HCT116 (cell line): ENCODE measurements around the gene SDK1. TPM values are rescaled to one million over a fixed set of nuclear protein-coding genes. Genes with fewer than 3 reads are reported as not detected.

Experiments used
- ATAC-seq: fragments of 200-7000 bp; cut with Tn5 transposase; 2 replicates; pipeline ENCODE4 v1.9.1; 2020; ENCODE audit warnings: mild to moderate bottlenecking, moderate library complexity
- BruUV-seq: library from RNA; stranded (reverse); fragments of 400-500 nt; replicated peaks from 2 replicates; lab custom pipeline; 2021; lab: Mats Ljungman, UMichigan
- CTCF ChIA-PET: fragments of 300-600 bp; sonication (Branson Sonifier 250); formaldehyde crosslinking; loops from one replicate; lab custom pipeline; 2021; ENCODE audit warnings: antibody characterized with exemption; lab: Charles Lee
- POLR2A ChIA-PET: fragments of 300-600, 350-600 bp; sonication (Branson Sonifier 250); formaldehyde crosslinking; loops from one replicate; lab custom pipeline; 2021; ENCODE audit warnings: antibody characterized with exemption; lab: Charles Lee
- RAD21 ChIA-PET, 2 experiments: fragments of 300-600 bp; sonication (Branson Sonifier 250); formaldehyde crosslinking; loops; one replicate each; lab custom pipeline; 2023; ENCODE audit warnings: low total read pairs in 2 of 2; ENCODE audit not compliant: uncharacterized antibody in 2 of 2, unreplicated experiment in 2 of 2, low non-redundant PET in 1 of 2; lab: Charles Lee
- DNase-seq: peaks from one replicate; pipeline ENCODE4 v3.0.0-alpha.2; 2010; ENCODE audit warnings: low read depth, low spot score
- H2AFZ ChIP-seq: fragments of 200-600 bp; shearing (Covaris generic), sonication (generic); 2 replicates; pipeline ENCODE4 v1.6.1; 2017; ENCODE audit warnings: low read depth, mixed run types, mixed read lengths, antibody characterized with exemption, low read length; ENCODE audit not compliant: poor library complexity, severe bottlenecking
- H3K27ac ChIP-seq: 2 replicates; pipeline ENCODE4 v1.5.1; 2012; ENCODE audit warnings: low read depth, low read length
- H3K27me3 ChIP-seq: fragments of 200-600 bp; sonication (generic); 2 replicates; pipeline ENCODE4 v1.6.1; 2016; ENCODE audit warnings: mixed run types, low read length, mixed read lengths; ENCODE audit not compliant: insufficient read depth
- H3K36me3 ChIP-seq, 2 experiments: fragments of 200-500 bp in 1 of 2; fragments of 200-600 bp in 1 of 2; sonication (Bioruptor generic) in 1 of 2; sonication (generic) in 1 of 2; 2 replicates each; pipeline versions ENCODE4 v1.5.1 to v1.6.1; 2014 to 2016; ENCODE audit warnings: low read length in 2 of 2, inconsistent platforms in 1 of 2, mixed read lengths in 1 of 2, mixed run types in 1 of 2; ENCODE audit not compliant: insufficient read depth in 2 of 2, control insufficient read depth in 1 of 2
- H3K4me1 ChIP-seq, 2 experiments: fragments of 200-600 bp in 1 of 2; sonication (generic) in 1 of 2; 2 replicates each; pipeline versions ENCODE4 v1.5.1 to v1.6.1; 2012 to 2017; ENCODE audit warnings: low read length in 2 of 2, inconsistent platforms in 1 of 2, mild to moderate bottlenecking in 1 of 2, mixed read lengths in 1 of 2, mixed run types in 1 of 2, moderate library complexity in 1 of 2; ENCODE audit not compliant: insufficient read depth in 2 of 2, control insufficient read depth in 1 of 2
- H3K4me2 ChIP-seq: fragments of 200-600 bp; sonication (generic); 2 replicates; pipeline ENCODE4 v1.6.1; 2017; ENCODE audit warnings: mixed run types, low read length, mixed read lengths
- H3K4me3 ChIP-seq, 2 experiments: fragments of 200-600 bp in 1 of 2; sonication (generic) in 1 of 2; replicated peaks in 1 of 2; 2 replicates each; pipeline ENCODE4 v1.5.1; 2011 to 2016; ENCODE audit warnings: low read length in 2 of 2, control low read depth in 1 of 2, low read depth in 1 of 2, mild to moderate bottlenecking in 1 of 2, mixed read lengths in 1 of 2, mixed run types in 1 of 2
- H3K79me2 ChIP-seq: fragments of 200-600 bp; sonication (generic); 2 replicates; pipeline ENCODE4 v1.6.1; 2017; ENCODE audit warnings: mild to moderate bottlenecking, mixed run types, low read length, moderate library complexity, mixed read lengths; ENCODE audit not compliant: insufficient read depth
- H3K9ac ChIP-seq: fragments of 200-600 bp; sonication (generic); 2 replicates; pipeline ENCODE4 v1.6.1; 2016; ENCODE audit warnings: low read length, mixed read lengths
- H3K9me2 ChIP-seq: fragments of 200-600 bp; sonication (generic), shearing (Covaris generic); 2 replicates; pipeline ENCODE4 v1.6.1; 2017; ENCODE audit warnings: mixed run types, mild to moderate bottlenecking, moderate library complexity; ENCODE audit not compliant: insufficient read depth
- H3K9me3 ChIP-seq, 2 experiments: fragments of 200-500 bp in 1 of 2; fragments of 200-600 bp in 1 of 2; sonication (Bioruptor generic) in 1 of 2; sonication (generic) in 1 of 2; 2 replicates each; pipeline ENCODE4 v1.6.1; 2014 to 2017; ENCODE audit warnings: low read length in 2 of 2, mixed read lengths in 2 of 2, inconsistent platforms in 1 of 2, low read depth in 1 of 2, mild to moderate bottlenecking in 1 of 2, mixed run types in 1 of 2, moderate library complexity in 1 of 2; ENCODE audit not compliant: control insufficient read depth in 1 of 2, insufficient read depth in 1 of 2
- H4K20me1 ChIP-seq: fragments of 200-600 bp; sonication (generic), shearing (Covaris generic); 2 replicates; pipeline ENCODE4 v1.6.1; 2017; ENCODE audit warnings: mixed run types, mild to moderate bottlenecking, moderate library complexity; ENCODE audit not compliant: insufficient read depth
- ATF3 ChIP-seq: IDR thresholded peaks from 2 replicates; pipeline ENCODE4 v1.6.1; 2012
- CBX3 ChIP-seq: IDR thresholded peaks from 2 replicates; pipeline ENCODE4 v1.6.1; 2012; ENCODE audit warnings: low read depth
- CEBPB ChIP-seq: IDR thresholded peaks from 2 replicates; pipeline ENCODE4 v1.6.1; 2012; ENCODE audit warnings: low read depth
- EGR1 ChIP-seq: IDR thresholded peaks from 2 replicates; pipeline ENCODE4 v1.6.1; 2012; ENCODE audit warnings: low read depth
- ELF1 ChIP-seq: IDR thresholded peaks from 2 replicates; pipeline ENCODE4 v1.6.1; 2012; ENCODE audit warnings: low read depth, borderline replicate concordance
- EZH2 ChIP-seq: fragments of 200-600 bp; sonication (generic); IDR thresholded peaks from 2 replicates; pipeline ENCODE4 v1.6.1; 2017; ENCODE audit warnings: antibody characterized with exemption, mixed run types
- EZH2phosphoT487 ChIP-seq: fragments of 200-600 bp; IDR thresholded peaks from 2 replicates; pipeline ENCODE4 v1.6.1; 2018; ENCODE audit warnings: antibody characterized with exemption, borderline replicate concordance
- JUND ChIP-seq: IDR thresholded peaks from 2 replicates; pipeline ENCODE4 v1.6.1; 2012
- MAX ChIP-seq: IDR thresholded peaks from 2 replicates; pipeline ENCODE4 v1.6.1; 2012
- RAD21 ChIP-seq: IDR thresholded peaks from 2 replicates; pipeline ENCODE4 v1.6.1; 2012; ENCODE audit warnings: low read depth, mild to moderate bottlenecking
- YY1 ChIP-seq: IDR thresholded peaks from 2 replicates; pipeline ENCODE4 v1.6.1; 2011; ENCODE audit warnings: low read length, low read depth, moderate library complexity, mild to moderate bottlenecking; ENCODE audit not compliant: insufficient replicate concordance; ENCODE audit errors: extremely low read depth
- ZFX ChIP-seq: fragments of 450-650 bp; IDR thresholded peaks from 2 replicates; pipeline ENCODE4 v1.6.1; 2017
- intact Hi-C: fragments of 100-400 bp; cut with micrococcal nuclease; formaldehyde crosslinking; loops from 2 replicates; pipeline ENCODE4 v1.10.0; 2022
- total RNA-seq: library from RNA; stranded (reverse); gene quantifications from one replicate; pipeline ENCODE4 v1.2.1, GENCODE V29; 2021; ENCODE audit not compliant: unreplicated experiment

The SDK1 gene
- total RNA-seq, 1 experiment from 2014 or later: 0.05 TPM

- ChIA-PET POLR2A (no interaction called here), CTCF (no interaction called here), RAD21 (no interaction called here)
- no peaks in the 10 kb centered on the region for H3K36me3 ChIP-seq
- no peaks in the 10 kb centered on the region for H3K79me2 ChIP-seq
- intact Hi-C loops: no loop called here
- H2AFZ ChIP-seq: no peak overlapping the region
- no peaks in the 10 kb centered on the region for H3K9me3 ChIP-seq
- no peaks in the 10 kb centered on the region for H3K9me2 ChIP-seq
- no peak for TF ChIP-seq EZH2phosphoT487
- TF ChIP-seq CEBPB: no peak
- TF ChIP-seq MAX: no peak
- TF ChIP-seq YY1: no peak
- no peak for TF ChIP-seq JUND
- TF ChIP-seq EGR1: no peak
- TF ChIP-seq ATF3: no peak
- TF ChIP-seq RAD21: no peak
- H3K4me3 ChIP-seq: no peak overlapping the region
- no peak for ATAC-seq
- H3K9ac ChIP-seq: no peak overlapping the region
- no peak overlapping the region for H3K27ac ChIP-seq
- no peak for DNase-seq
- BruUV-seq: no TSS peak
- no peaks in the 10 kb centered on the region for H4K20me1 ChIP-seq
- no peak overlapping the region for H3K4me2 ChIP-seq
- no peaks in the 10 kb centered on the region for H3K4me1 ChIP-seq
- peaks cover 19% of the 10 kb centered on the region for H3K27me3 ChIP-seq
Measured at GRCh38 chr7:3592401-3593134, 291.5 kb downstream of the SDK1 start.

GRCh38 chr7:3594901-3595300 lies 293.8 kb downstream of the SDK1 start:
- Histone ChIP-seq H3K4me2 (no peak overlapping the region), H3K79me2 (no peaks in the 10 kb centered on the region), H3K9me2 (no peaks in the 10 kb centered on the region), H3K27me3 (peaks cover 19% of the 10 kb centered on the region), H4K20me1 (no peaks in the 10 kb centered on the region), H3K4me3 (no peak overlapping the region), H3K36me3 (no peaks in the 10 kb centered on the region), H3K4me1 (no peaks in the 10 kb centered on the region), H2AFZ (no peak overlapping the region), H3K9me3 (no peaks in the 10 kb centered on the region), H3K9ac (no peak overlapping the region), H3K27ac (no peak overlapping the region)
- CTCF ChIA-PET: no interaction called here
- no TSS peak for BruUV-seq
- no peak for DNase-seq
- RAD21 ChIA-PET: no interaction called here
- ATAC-seq: no peak
- intact Hi-C loops: no loop called here
- POLR2A ChIA-PET: no interaction called here
- TF ChIP-seq EZH2 (no peak), ELF1 (no peak), CBX3 (no peak), ZFX (no peak)
